SH-SY5Y (cell line): ENCODE results near the gene PHLPP1.

Source experiments
- GATA2 ChIP-seq: IDR thresholded peaks from 2 replicates; pipeline ENCODE4 v1.6.1; 2011; ENCODE audit warnings: mild to moderate bottlenecking, low read depth, low read length
- GATA3 ChIP-seq: IDR thresholded peaks from 2 replicates; pipeline ENCODE4 v1.6.1; 2011; ENCODE audit warnings: low read depth, mild to moderate bottlenecking, low read length, moderate library complexity

The PHLPP1 gene

GRCh38 chr18:62846313-62846712, 131.0 kb downstream of the PHLPP1 start:
- TF ChIP-seq GATA3 (no peak), GATA2 (no peak)

- TF ChIP-seq GATA3 (no peak), GATA2 (no peak)
These were observed 131.7 kb downstream of the PHLPP1 start for GRCh38 chr18:62847081-62847480.

GRCh38 chr18:62848946-62849345, 133.6 kb downstream of the PHLPP1 start:
- TF ChIP-seq GATA3, result no peak
- TF ChIP-seq GATA2, result no peak

- TF ChIP-seq GATA2 (no peak), GATA3 (no peak)
These were observed 135.4 kb downstream of the PHLPP1 start for GRCh38 chr18:62850619-62851306.

- TF ChIP-seq GATA2, result no peak
- no peak for TF ChIP-seq GATA3
These were observed 137.5 kb downstream of the PHLPP1 start for GRCh38 chr18:62852851-62853250.

- no peak for TF ChIP-seq GATA3
These were observed 141.0 kb downstream of the PHLPP1 start for GRCh38 chr18:62856294-62856693.

- TF ChIP-seq GATA2 (no peak), GATA3 (no peak)
These were observed 142.1 kb downstream of the PHLPP1 start for GRCh38 chr18:62857263-62857976.

- TF ChIP-seq GATA3 (no peak), GATA2 (no peak)
These were observed 144.7 kb downstream of the PHLPP1 start for GRCh38 chr18:62860062-62860461.

- TF ChIP-seq GATA2 (no peak), GATA3 (no peak)
These were observed 147.1 kb downstream of the PHLPP1 start for GRCh38 chr18:62862466-62862865.

GRCh38 chr18:62863579-62864001, 148.2 kb downstream of the PHLPP1 start:
- TF ChIP-seq GATA3 (no peak), GATA2 (no peak)

- TF ChIP-seq GATA2, result no peak
- no peak for TF ChIP-seq GATA3
These were observed 150.2 kb downstream of the PHLPP1 start for GRCh38 chr18:62865498-62865897.

GRCh38 chr18:62867534-62867933, 152.2 kb downstream of the PHLPP1 start:
- TF ChIP-seq GATA3, result no peak
- TF ChIP-seq GATA2, result no peak

- TF ChIP-seq GATA3, result 0 out of 2 replicates have a peak, but pooled peaks have one; percentile 50
- TF ChIP-seq GATA2, result no peak
These were observed 153.3 kb downstream of the PHLPP1 start for GRCh38 chr18:62868645-62869044.

- TF ChIP-seq GATA2, result no peak
- TF ChIP-seq GATA3, result no peak
These were observed 155.3 kb downstream of the PHLPP1 start for GRCh38 chr18:62870643-62871042.

GRCh38 chr18:62875323-62875722, 160.0 kb downstream of the PHLPP1 start:
- TF ChIP-seq GATA3, result no peak
- TF ChIP-seq GATA2, result no peak

- TF ChIP-seq GATA2, result no peak
- no peak for TF ChIP-seq GATA3
These were observed 160.8 kb downstream of the PHLPP1 start for GRCh38 chr18:62876111-62876510.
